HG02610 (cell line): ENCODE results near the gene NSUN7.

Experiments used
- ATAC-seq: cut with Tn5 transposase; IDR thresholded peaks from one replicate; pipeline ENCODE4 v1.9.1; 2021; ENCODE audit warnings: mild to moderate bottlenecking, moderate library complexity; ENCODE audit not compliant: unreplicated experiment

Gene NSUN7

GRCh38 chr4:40733752-40734151 lies 16.0 kb upstream of the NSUN7 start:
- ATAC-seq = no peak

- no peak for ATAC-seq
Measured at GRCh38 chr4:40734497-40734896, 15.3 kb upstream of the NSUN7 start.

DNA sequence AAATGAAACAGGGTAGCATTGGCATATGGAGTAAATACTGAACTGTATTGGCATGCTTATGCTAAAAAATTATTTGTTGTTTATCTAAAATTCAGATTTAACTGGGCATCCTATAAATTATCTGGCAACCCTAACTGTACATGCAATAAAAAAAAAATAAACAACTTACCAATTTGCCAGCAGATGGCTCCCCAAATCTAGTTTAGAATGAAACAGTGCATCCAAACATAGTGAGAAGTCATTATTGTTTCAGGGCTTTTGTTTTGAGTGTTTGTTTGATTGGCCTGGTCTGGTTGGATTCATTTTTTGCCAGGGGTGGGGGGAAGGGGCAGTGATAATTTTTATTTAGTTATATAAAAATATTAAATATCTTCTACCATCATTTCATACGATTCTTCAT lies 12.8 kb upstream of the NSUN7 start:
- ATAC-seq = no peak

GRCh38 chr4:40737879-40738278 lies 11.9 kb upstream of the NSUN7 start:
- ATAC-seq = no peak

- no peak for ATAC-seq
Measured at GRCh38 chr4:40739347-40739746, 10.4 kb upstream of the NSUN7 start.

DNA sequence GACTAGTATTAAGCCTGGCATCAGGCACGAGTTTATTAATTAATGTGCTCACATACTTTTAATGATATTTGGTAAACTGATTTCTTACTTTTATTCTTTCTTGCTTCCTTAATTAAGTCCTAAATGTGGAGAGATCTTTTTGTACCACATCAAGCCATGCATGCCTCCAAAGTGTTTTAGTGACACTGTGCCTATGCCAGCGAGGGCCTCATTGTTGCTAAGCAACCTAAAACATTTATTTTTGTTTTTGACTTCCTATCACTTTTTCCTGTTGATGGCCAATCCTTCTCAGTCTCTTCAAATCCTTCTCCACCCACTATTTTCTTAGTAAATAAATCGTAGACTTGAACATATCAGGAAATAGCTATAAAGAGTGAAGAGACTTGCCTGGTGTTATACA lies 5.5 kb upstream of the NSUN7 start:
- no peak for ATAC-seq

- ATAC-seq = no peak
Measured at GRCh38 chr4:40745285-40745984, 4.3 kb upstream of the NSUN7 start.

- no peak for ATAC-seq
Measured at GRCh38 chr4:40747207-40747835, 2.4 kb upstream of the NSUN7 start.

DNA sequence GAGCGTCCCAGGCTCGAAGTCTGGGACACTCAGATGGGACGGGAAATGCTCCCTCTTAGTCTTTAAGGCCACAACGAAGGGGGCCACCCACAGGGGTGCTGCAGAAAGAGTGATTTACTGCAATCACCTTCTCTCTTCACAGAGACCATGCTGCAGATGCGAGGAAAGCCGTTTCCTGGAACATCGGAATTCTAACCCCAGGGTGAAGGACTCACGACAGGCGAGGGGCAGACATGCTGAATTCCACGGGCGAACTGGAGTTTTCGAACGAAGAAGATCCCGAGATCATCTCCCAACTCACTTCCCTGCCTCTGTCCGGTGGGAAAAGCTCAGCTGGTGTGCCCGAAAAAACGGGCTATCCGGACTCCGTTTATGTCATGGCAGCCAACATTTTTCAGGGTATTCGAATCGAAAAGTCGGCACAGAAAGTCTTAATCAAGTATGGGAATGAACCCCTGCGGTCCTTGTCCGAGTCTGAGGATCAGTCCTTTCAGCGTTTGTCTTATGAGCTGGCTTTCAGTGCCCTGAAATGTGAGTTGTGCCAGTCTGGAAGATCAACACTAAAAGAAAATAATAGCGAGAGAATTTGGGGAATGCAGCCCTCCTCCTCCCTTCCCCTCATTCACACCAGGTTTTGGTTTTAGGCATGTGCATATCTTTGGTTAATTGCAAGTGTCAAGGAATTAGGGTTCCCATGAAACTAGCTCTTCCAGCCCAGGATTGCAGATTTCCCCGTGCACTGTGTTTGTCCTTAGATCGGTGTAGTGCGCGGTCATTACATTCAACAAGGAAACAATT lies 905 bp downstream of the NSUN7 start:
- ATAC-seq = no peak

GRCh38 chr4:40755616-40756015 lies 5.9 kb downstream of the NSUN7 start:
- ATAC-seq = no peak

DNA sequence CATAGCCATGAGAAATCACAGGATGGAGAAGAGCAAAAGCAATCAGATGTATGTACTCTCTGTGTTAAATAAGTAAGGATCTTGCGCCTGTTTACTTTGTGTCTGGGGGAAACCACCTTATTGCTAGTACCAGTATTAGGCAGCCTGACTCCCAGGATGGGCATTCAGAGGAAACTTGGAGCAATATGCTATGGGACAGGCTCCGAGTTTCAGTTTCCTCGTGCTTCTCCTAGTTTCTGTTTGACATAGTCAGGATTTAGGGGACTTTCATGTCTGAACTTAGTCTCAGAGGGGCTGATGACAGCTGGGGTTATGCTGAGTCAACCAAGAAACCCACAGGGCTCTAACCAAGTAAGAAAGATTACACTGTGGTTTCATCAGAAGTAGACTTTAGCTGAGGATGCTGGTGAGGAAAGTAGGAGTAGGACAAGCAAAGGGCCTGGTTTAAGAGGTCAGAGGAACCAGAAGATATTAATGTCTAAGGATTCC lies 13.5 kb downstream of the NSUN7 start:
- peak; percentile 99 for ATAC-seq

DNA sequence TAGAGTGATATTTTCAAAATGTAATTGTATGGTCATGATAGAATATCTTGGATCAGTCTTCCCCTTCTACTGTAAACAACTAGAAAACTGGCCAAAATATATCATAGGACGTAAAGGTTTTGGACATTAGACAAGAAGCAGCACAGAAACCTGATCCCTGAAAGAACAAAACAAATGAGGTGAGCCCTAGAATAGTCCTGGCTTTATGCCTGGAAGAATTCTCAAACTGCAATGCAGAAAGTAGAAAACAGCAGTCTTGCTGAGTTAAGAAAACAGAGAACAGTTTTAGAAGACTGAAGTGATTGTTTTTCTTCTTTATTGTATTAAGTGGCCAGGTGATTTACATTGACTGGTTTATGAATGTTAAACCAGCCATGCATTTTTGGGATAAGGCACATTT lies 19.5 kb downstream of the NSUN7 start:
- no peak for ATAC-seq

DNA sequence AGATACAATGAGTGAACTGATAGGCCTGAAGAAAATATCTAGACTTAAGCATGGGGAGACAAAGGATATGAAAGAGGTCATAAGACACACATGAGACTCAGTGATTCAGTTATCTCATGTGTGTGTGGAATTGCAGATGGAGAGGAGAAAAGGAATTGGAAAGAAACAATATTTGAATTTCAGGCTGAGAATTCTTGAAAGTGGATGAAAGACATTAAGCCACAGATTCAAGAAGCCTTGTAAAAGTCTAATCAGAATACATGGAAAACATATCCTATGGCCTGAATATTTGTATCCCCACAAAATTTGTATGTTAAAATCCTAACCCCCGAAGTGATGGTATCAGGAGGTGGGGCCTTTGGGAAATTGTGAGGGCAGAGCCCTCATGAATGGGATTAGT lies 28.3 kb downstream of the NSUN7 start:
- no peak for ATAC-seq

GRCh38 chr4:40782876-40783275 lies 33.1 kb downstream of the NSUN7 start:
- ATAC-seq = no peak

DNA sequence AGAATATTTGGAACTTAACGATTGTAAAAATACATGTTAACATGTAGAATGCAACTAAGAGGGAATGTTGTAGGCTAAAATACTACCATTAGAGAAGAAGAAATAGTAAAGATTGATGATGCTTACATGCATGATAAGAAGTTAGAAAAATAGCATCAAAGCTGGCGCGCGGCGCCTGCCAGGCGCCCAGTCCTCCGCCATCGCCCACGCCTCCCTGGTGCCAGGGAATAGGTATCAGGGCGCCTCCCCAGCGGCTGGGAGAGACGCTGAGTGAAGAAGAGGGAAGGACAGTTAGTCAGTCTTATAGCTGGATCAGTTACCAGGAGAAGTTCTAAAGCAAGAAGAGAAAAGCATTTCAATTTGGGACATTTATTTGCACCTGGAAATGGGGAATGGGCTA lies 36.0 kb downstream of the NSUN7 start:
- ATAC-seq = no peak

GRCh38 chr4:40788331-40788730 lies 38.6 kb downstream of the NSUN7 start:
- ATAC-seq = no peak

DNA sequence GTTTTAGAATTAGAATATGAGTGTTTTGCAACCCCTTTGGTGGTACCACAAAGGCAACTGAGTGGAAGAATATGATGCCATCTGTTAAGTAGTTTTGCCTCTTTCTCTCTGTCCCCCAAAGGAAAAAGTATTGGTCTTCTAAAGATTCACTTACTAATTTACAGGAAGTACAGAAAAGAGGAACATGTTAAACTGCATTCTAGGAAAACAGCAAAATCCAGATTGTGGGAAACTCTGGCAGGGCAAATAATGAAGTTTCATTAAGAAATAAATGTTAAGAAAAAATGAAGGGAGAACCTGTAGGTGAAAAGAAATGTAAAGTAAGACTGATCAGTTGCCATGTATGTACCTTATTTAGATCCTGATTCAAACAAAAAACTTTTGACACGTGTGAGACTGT lies 39.3 kb downstream of the NSUN7 start:
- no peak for ATAC-seq

- no peak for ATAC-seq
Measured at GRCh38 chr4:40789771-40790170, 40.0 kb downstream of the NSUN7 start.

GRCh38 chr4:40800064-40800463 lies 50.3 kb downstream of the NSUN7 start:
- ATAC-seq = peak; percentile 79

DNA sequence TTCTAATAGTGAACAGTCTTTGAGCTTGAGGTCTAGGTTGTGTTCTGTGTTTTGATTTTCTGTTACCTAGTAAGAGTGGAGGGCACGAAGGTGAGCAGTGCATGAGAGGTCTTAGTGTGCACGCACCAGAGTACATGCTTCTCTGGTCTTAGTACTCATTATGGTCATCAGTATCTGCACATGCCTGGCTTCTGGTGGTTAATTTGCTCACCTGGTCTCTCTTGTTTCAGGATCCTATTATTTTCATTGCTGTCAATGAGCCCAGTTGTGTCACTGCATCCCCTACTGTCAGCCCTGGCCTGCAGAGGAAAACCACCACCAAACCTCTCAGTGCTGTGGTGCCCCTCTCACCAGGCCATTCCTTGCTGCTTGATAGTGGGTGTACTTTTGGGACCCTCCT lies 54.8 kb downstream of the NSUN7 start:
- ATAC-seq = no peak

- no peak for ATAC-seq
Measured at GRCh38 chr4:40808926-40809457, 59.2 kb downstream of the NSUN7 start.

- ATAC-seq = no peak
Measured at GRCh38 chr4:40811956-40812355, 62.2 kb downstream of the NSUN7 start.
